Stimulated activated CD4-positive, alpha-beta T cell treated with anti-CD3 and anti-CD28 coated beads, Interleukin-15, amount 100 ng/mL, for 48 hours (primary cell): Measurements from ENCODE around the gene COL28A1.
"Not testable (repeated sequence)": the region's sequence is repeated elsewhere in the genome, so short reads cannot be mapped to it uniquely, and the experiment has no call there.

Experiments used
- DNase-seq, 2 donors: peaks; one replicate each; pipeline ENCODE4 v3.0.0-alpha.2; 2020; ENCODE audit warnings: low read depth in 2 of 2

Gene COL28A1

DNA sequence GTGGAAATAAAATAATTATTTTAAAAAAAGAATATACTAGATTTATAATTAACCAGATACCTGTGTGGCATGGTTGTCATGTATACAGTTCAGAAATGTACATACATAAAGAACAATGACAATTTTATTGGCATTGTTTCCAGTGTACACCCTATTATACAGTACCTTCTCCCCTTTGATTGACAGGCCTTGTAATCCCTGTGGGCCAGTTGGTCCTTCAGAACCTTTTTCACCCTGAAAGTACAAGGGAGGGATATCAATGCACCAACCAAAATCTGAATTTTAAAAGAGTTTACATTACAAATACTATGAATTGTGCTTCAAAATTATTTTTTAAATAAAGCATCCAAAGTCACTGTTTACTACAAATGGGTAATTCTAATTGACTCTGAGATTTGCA is 61.2 kb downstream of the COL28A1 start:
- DNase-seq, result no peak

GRCh38 chr7:7464991-7465765 is 70.5 kb downstream of the COL28A1 start:
- not testable (repeated sequence) for DNase-seq

DNA sequence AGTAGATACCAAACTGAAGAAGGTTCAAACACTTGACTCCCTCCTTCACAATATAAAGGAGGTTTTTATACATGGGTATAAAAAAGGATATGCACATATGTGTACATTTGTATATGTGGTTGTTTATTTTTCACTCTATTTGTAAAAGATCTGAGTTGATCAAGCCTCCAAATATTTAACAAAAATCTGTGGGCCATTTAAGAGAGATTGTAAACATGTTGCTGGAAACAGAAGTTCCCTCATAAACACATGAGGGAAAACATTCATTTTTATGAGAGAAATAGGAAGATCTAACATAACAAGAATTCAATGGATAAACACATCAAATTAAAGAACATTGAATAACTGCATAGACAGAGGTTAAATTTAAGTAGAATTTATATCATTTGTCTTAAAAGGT is 81.7 kb downstream of the COL28A1 start:
- DNase-seq, result no peak

DNA sequence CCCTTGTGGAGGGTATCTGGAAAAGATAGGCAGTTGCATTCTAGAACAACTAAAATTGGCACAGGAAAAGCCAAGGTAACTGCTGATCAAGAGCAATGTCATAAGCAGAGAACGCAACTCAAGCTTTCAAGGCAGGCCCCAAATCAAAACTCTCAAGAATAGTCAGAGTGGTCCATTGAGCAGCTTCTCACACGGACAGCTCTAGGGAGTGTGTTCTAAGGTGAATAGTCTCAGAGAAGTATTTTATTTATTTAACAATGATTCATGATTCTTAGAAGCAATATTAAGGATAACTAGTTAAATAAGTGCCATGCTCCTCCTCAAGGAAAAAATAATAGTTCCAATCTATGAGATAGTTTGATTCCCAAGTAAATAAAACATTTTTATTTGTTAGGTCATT is 83.0 kb downstream of the COL28A1 start:
- no peak for DNase-seq

- DNase-seq, result no peak
Observed at GRCh38 chr7:7452119-7452518, 83.6 kb downstream of the COL28A1 start.

DNA sequence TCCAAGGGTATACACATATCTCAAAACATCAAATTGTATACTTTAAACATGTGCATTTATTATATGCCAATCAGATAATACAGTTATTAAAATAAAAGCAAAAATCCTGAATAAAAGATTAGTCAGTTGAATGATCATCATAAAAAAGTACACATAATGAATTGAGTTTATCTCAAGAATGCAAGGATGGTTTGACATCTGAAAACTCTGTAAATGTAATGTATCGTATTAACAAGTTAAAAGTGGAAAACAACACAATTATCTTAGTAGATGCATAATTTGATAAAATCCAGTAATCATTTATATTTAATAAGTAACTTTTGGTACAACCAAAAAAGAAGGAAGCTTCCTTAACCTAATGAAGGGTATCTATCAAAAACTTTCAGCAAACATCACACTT is 86.6 kb downstream of the COL28A1 start:
- no peak for DNase-seq

- no peak for DNase-seq
Observed at GRCh38 chr7:7446616-7447015, 89.1 kb downstream of the COL28A1 start.

DNA sequence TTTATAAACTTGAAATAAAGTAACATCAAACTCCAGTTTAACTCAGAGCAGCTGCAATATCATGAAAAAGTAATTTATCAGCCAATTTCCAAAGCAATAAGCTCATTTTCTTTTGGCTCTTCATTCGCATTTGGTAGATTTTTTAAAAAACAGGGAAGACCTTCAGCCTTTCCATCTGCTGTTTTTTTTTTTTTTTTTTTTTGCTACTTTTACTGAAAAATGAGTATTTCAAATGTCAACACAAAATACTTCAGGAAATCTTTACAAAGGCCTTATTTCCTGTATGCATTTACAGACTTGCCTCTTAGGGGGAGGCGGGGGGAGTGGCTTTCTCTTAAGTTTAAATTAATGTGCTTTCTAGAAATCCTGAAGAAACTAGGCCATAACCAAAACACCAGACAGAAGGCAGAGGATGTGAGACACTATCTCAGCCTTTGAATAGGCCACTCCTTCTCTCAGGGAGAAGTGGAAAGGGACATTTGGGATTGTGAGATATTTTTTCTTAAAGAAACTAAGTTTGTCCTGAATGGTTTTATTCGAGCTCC is 91.8 kb downstream of the COL28A1 start:
- no peak for DNase-seq

- DNase-seq, result no peak
Observed at GRCh38 chr7:7439564-7439963, 96.1 kb downstream of the COL28A1 start.

GRCh38 chr7:7438851-7439250 is 96.8 kb downstream of the COL28A1 start:
- no peak for DNase-seq

GRCh38 chr7:7435978-7436377 is 99.7 kb downstream of the COL28A1 start:
- DNase-seq, result no peak

- DNase-seq, result no peak
Observed at GRCh38 chr7:7434329-7434728, 101.3 kb downstream of the COL28A1 start.

GRCh38 chr7:7433811-7434210 is 101.9 kb downstream of the COL28A1 start:
- DNase-seq, result no peak

DNA sequence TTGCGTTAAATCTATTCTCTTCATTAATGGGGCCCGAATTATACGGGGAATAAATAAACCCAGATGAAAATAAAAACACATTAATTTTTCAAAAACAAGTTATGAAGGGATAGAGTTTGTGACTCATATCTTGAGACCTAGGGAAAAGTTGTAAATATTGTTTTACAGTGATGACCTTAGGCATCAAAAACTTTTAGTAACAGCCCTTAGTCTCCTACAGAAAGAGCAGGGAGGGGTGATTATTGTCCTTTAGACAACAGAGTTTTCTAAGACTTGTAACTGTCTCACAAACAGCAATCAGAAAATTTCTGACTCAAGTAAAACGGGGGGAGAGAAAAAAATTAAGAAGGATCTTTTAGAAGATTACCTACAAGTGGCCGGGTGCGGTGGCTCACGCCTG is 102.7 kb downstream of the COL28A1 start:
- no peak for DNase-seq

DNA sequence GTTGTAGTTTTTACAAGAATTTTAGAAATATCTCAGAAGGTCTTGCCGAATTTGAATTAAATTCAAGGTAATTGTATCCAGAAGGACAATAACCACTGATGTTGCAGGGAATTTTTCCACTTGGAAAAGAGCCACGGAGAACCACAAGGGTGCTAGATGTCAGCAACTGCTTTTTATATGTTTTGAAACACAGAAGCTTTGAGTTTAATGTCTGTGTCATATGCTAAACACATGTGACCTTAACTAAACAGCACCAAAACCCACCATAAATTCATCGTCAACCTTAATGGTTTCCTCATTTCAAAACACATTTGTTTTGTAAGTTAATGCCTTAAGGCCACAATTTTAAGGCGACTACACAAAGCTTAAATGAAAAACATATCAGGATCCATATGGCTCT is 106.9 kb downstream of the COL28A1 start:
- DNase-seq, result no peak

DNA sequence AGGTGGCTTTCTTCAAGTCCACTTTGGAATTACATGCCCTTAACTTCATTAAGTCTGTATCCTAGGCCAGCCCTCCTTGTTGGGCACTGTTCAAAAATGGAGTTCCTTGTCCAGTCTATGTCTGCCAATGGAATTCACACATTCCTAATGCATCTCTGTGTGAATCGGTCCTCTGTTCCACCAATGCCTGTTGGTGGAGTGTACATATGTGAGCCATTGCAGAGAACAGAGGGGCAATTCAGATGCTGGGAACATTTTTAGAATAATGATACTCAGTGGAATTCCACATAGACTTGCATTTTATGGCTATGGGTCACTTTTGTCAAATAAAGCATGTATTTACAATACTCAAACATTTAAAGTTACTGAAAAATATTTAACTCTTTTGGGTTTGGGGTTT is 108.3 kb downstream of the COL28A1 start:
- no peak for DNase-seq

GRCh38 chr7:7426676-7427075 is 109.0 kb downstream of the COL28A1 start:
- no peak for DNase-seq

- no peak for DNase-seq
Observed at GRCh38 chr7:7425321-7425720, 110.4 kb downstream of the COL28A1 start.

DNA sequence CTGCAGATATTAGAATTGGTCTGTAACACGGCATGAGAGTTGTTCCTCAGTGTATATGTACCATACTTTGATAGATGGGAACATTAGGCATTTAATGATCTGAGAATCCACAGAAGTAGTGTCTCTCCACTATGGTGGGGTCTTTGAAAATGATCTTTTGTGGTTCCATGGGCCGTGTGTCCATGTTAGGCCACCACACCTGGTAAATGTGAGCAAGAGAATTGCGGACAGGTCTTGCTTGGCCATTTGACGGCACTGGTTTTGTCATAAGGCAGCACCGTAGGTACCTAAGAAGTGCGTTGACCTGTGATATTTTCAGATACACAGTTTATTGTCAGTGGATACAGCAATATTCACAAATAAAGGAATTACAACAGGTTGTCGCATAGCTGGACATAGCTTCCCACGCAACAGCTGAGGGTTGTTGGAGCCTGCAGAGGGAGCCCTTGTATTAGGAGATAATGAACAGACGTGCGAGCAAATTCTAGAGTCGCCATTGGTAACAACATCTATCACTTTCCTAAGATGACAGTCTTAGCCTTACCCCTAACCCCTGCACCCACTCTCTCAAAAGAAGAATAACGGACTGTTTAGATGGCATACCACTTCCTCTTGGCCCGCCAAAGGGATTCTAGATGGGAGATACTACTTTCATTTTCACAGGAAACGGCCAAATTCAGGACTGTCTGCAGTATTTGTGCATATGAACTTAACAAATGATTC is 111.4 kb downstream of the COL28A1 start:
- DNase-seq, result peak; percentile 9 to 35

GRCh38 chr7:7422641-7423040 is 113.0 kb downstream of the COL28A1 start:
- DNase-seq, result no peak

DNA sequence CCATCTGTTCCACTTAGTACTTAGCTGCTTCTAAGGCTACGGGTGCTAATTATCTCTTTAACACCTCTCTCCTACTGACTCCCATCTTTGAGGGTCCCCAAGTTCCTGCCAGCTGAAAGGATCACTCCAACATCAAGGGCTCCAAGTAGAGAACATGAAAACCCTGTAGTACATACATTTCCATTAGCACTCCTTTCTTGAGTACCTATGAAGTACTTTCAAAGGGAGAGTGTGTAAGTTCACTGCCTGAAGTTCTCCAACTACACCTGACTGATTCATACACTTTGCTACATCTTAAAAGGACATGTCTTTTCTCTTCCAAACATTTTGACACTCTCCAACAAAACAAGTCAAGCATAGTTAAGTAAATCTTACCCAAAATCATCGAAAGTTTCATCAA is 113.8 kb downstream of the COL28A1 start:
- DNase-seq, result no peak

DNA sequence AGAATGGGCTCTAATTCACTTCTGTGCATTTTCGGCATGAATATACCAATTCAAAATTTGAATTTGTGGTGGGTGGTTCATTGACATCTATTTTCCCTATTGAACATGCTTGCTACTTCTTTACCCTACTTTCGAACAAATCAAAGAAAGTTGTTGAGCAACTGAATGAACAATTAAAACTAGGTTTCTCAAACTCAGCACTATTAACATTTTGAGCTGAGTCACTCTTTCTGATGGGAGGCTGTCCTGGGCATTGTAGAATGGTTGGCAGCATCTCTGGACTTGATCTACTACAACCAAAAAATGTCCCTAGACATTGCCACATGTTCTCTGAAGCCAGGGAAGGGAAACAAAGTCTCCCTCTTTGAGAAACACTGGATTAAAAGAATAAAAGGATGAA is 116.7 kb downstream of the COL28A1 start:
- no peak for DNase-seq

- DNase-seq, result no peak
Observed at GRCh38 chr7:7417851-7418250, 117.8 kb downstream of the COL28A1 start.
